Loucy (cell line): ENCODE results near the gene FOXO6.

ENCODE experiments used
- CTCF ChIP-seq: fragments of 200-600 bp; sonication (generic); conservative IDR thresholded peaks from 2 replicates; pipeline ENCODE4 v1.5.1; 2014; ENCODE audit warnings: mild to moderate bottlenecking, antibody characterized with exemption, low read length
- EZH2phosphoT487 ChIP-seq: fragments of 200-600 bp; IDR thresholded peaks from 2 replicates; pipeline ENCODE4 v1.6.1; 2018; ENCODE audit warnings: antibody characterized with exemption, mild to moderate bottlenecking, moderate library complexity, borderline replicate concordance

GRCh38 chr1:41363591-41364320, 2.5 kb downstream of the FOXO6 start:
- no peak for TF ChIP-seq CTCF
- TF ChIP-seq EZH2phosphoT487 = no peak
